NCI-H1417 (cell line): ENCODE data around the gene FOXE3.

Source experiments
- DNase-seq, 3 experiments: peaks; one replicate each; lab custom pipeline; 2025; lab: John Stamatoyannopoulos, UW

Gene FOXE3

DNA sequence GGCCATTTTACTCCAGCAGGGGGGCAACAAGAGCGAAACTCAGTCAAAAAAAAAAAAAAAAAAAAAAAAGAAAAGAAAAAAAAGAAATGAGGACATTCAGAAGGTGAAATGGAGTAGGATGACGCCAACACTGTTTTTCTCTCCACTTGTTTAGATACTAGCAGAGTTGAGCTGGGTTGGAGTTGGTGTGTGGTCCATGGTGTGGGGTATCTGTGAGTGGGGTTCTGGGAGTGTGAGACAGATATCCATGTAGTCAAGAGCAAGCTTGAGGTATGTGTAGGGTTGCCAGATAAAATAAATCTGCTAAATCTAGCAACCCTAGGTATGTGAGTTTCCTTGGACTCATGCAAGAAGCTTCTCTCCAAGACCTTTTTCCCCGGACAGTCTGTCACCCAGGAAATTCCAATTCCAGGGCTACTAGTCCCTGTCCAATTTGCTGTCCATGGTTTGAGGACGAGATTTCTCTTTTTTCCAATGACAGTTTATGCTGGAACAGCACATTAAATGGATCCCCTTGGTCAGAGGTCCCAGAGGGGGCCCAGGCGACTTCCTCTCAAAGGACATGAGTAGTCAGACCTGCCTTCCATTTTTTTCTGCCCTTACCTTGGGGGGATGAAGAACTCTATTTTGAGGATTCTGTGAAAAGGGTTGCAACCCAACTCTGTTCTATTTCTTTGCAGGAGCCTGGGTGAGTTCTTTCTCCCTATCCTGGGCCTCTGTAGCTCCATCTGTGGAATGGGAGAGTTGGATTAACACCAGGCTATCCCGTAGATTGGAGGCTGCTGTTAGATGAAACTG lies 19.6 kb downstream of the FOXE3 start:
- DNase-seq = no peak

DNA sequence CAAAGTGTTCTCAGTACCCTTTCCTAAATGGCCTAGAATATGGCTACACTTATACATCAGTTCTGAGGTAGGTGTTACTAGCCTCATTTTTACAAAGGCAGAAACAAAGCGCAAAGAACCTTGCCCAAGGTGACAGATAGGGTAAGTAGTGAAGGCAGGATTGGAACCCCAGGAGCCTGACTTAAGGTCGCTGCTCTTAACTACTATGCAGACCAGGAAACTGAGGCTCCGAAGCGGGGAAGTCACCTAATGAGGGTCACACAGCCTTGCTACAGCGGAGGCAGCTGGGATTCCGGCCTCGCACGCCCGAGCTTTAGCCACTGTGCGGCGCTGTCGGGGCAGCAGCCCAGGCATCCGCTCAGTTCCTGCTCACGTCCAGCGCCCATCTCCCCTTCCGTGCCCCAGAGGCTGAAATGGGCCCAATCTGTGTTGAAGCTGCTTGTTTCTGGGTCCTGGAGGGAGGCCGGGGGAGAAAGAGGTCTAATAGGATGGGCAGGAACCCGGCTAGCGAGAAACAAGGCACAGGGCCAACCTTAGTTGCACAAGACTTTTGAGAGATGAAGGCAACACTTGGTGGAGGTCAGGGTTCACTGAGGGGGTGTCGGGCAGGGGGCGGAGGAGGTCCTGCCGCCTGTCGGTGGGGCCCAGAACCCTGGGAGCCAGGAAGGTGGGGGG lies 20.4 kb downstream of the FOXE3 start:
- peak; percentile 70 to 81 (median 79) for DNase-seq

DNA sequence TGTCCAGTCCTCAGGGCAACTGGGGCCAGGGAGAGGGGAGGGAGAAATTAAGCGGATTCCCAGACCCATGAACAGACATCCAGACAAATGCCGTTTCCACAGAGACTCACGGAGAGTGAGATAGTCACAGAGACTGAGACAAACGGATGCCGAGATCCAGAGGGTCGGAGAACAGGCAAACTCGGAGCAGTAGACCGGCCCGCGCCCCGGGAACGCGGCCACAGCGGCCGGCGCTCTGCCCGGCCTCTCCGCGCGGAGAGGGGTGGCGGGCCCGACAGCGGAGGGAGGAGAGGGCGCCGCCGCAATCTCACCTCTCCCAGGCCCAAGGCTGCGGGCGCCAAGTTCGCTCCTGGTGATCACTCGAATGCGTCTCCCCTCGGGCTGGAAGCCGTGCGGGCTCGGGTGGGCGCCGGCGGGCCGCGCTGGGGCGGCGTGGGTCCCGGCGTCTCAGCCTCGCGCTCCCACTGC lies 20.9 kb downstream of the FOXE3 start:
- peak in 2 of 3 experiments; percentile 74 to 89 for DNase-seq

DNA sequence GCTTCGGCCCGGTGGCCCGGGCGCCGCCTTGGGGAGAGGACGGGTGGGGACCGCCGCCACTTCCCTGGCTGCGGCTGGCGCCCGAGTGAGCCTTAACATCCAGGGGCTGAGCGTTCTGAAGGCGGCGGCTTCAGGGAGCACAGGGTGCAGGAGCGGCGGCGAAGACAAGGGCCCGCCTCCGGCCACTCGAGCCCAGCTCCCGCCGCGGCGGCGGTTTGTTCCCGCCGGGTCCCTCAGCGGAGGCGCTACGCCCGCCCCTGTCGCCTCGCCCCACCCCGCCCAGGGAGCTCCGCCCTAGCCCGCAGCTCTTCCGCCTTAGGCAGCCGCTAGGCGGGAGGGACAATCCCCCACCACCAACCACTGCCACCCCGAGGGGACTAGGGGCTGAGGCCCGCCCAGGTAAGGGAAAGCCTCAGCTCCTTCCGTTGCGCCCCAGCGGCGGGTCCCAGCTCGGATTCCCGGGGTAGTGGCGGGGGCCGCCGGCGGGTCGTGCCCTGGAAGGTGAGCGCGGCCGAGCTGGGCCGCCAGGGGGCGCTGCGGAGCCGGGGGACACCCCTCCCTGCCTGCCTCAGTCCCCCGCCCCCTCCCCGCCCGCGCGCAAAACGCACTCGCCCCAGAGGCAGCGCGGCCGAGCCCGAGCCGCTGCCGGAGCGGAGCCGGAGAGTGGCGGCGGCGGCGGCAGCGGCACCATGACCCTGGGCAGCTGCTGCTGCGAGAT lies 21.5 kb downstream of the FOXE3 start, which contains the start of gene FOXD2:
TSS of gene FOXD2 (plus strand) at position 598 of the 718 bp plus-strand sequence. CDS start at position 690, 92 bp downstream.
- DNase-seq = peak; percentile 94 to 99 (median 95)

DNA sequence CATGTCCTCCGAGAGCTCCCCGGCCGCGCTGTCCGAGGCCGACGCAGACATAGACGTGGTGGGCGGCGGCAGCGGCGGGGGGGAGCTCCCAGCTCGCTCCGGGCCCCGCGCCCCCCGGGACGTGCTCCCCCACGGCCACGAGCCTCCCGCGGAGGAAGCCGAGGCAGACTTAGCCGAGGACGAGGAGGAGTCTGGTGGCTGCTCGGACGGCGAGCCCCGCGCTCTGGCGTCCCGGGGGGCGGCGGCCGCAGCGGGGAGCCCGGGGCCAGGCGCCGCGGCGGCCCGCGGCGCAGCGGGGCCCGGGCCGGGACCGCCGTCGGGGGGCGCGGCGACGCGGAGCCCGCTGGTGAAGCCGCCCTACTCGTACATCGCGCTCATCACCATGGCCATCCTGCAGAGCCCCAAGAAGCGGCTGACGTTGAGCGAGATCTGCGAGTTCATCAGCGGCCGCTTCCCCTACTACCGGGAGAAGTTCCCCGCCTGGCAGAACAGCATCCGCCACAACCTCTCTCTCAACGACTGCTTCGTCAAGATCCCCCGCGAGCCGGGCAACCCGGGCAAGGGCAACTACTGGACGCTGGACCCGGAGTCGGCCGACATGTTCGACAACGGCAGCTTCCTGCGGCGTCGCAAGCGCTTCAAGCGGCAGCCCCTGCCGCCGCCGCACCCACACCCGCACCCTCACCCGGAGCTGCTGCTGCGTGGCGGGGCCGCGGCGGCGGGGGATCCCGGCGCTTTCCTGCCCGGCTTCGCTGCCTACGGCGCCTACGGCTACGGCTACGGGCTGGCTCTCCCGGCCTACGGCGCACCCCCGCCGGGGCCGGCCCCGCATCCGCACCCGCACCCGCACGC lies 22.3 kb downstream of the FOXE3 start:
- peak in 2 of 3 experiments; percentile 64 to 72 for DNase-seq

DNA sequence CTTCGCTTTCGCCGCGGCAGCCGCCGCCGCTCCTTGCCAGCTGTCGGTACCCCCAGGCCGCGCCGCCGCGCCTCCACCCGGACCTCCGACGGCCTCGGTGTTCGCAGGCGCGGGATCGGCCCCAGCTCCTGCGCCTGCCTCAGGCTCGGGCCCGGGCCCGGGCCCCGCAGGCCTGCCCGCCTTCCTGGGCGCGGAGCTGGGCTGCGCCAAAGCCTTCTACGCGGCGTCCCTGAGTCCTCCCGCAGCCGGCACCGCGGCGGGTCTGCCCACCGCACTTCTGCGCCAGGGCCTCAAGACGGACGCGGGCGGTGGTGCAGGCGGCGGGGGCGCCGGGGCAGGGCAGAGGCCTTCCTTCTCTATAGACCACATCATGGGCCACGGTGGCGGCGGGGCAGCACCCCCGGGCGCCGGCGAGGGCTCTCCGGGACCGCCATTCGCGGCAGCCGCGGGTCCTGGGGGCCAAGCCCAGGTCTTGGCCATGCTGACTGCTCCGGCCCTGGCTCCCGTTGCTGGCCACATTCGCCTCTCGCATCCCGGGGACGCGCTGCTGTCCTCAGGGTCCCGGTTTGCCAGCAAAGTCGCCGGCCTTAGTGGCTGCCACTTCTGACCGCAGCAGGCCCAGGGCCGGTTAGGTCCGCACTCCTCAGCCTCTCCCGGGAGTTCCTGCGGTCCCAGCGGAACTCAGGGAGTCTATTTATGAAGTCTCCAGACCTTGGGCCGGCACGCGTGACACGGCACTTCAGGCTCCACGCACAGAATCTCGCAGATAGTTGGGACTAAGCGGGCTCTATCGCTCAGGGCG lies 23.1 kb downstream of the FOXE3 start:
- no peak for DNase-seq

DNA sequence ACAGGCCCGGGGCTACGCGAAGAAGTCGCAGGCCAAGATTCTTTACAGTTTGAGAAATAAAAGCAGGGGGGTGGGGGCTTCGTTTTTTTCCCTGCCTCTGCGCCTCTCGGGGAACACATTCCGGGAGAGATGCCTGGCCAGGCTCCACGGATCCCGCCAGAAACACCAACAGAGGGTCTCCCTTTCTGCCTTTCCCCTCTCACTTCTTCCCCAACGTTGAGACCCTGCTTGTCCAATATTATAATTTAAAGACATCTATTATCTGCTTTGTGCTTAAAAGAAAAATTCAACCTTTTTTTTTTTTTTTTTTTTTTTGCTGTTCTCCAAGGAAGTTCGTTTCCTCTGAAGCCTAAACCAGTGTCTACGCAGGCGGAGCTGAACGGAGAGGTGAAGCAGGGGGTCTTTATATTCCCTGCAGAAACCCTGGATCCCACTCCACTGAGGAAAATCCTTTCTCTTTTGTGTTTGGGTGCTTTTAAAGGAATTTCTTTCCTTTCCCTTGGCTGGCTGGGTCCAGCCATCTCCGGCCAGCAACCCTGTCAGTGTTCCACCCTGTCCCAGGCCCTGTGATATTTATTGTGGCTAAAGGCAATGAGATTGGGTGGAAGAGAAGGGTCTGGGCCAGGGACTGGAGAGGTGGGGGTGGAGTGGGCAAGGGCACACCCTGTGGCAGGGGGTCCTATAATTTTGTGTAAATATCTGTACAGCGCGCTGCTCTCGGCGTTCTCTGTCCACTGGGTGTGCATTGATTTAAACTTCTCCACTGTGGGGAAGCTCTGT lies 23.9 kb downstream of the FOXE3 start:
- no peak for DNase-seq

DNA sequence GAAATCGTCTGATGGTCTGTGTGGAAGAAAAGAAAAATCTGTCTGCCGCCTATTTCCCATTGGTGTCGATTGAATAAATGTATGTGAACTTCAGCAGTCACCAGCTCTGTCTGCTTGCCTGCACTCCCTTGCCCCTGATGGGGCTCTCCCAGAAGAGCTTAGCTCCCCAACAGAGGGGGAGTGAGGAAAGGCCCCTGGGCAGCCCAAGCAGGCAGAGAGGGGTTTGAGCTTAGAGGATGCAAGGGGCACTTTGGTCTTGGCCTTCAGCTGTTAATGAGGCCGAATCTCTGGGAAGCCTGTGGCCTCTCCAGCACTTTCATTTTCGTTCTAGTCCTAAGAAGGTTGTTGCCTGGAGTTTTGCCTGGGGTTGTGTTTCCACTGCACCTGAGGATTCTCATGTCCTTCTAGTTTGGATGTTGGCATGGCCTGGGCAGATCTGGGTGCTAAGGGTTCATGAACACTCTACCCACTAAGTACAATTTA lies 24.6 kb downstream of the FOXE3 start:
- no peak for DNase-seq

DNA sequence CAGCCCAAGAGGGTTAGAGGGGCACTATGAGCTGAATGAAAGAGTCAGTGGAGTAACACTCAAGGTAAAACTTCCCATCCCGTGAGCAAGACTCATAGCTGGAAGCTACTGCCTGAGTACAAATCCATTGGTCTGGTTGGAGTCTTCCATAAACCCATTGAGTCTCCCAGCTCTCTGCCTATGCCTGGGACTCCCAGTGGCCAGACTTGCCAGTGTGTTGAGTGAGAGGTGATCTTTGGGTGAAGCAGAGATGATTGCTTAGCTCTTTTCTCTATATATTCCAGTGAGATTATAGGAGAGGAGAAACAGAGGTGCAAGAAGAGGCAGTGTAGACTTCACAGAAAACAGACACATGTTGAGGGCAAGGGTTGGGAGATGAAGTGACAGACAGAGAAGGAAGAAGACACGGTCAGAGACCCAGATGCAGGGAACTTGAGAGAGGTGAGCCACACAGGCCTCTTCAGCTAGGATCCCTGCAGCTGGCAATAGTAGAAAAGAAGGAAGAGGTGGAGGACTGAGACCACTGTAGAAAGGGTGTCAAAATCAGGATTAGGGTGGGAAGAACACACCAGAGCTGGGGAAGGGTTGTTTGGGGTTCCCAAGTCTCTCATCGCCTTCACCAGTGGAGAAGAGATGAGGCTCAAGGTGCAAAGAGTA lies 25.5 kb downstream of the FOXE3 start:
- no peak for DNase-seq

DNA sequence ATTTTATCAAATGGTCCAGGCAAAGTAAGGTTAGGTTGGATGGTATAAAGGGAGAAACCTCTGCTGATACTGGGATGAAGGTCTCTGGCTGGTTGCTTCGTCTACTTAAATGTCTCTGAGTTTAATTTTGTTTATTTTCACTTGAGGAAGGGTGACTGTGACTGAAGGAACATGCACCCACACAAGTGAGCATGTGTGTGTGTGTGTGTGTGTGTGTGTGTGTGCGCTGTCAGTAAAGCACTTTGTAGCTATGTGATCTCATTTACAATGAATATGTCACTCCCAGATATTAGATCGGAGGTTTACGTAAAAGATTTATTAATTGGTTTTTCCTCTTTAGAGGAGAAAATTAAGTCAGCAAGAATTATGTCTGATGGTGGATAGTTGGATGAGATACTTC lies 26.1 kb downstream of the FOXE3 start:
- DNase-seq = no peak

DNA sequence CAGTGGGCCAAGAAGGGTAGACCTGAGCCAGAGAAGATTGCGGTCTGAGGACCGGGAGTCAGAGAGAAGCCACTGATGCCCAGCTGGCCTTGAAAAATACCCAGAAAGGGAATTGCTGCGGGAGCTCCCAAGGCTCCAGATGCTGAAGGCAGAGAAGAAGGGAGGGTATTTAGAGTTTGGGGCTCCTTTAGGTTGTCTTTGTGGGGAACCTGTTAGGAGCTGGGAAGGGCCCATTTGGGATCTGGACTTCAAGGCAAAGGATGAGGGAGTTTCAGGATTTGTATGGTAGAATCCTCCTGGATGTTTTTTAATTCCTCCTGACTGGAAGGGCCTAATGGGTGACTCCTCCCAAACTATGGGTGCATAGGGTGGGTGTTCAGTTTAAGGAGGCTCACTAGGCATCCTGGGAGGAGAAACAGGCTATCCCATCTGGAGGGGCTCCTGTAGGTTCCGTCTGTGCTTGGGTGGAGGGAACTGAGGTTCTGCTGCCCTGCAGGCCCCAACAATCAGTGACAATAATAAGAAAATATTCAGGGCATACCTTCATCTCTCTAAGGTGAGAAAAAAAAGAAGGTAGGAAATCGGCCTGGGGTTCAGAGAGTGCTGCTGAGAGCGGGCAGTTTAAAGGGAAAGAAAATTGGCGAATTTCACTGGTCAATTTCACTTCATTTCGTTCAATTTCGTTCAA lies 26.9 kb downstream of the FOXE3 start:
- DNase-seq = no peak

DNA sequence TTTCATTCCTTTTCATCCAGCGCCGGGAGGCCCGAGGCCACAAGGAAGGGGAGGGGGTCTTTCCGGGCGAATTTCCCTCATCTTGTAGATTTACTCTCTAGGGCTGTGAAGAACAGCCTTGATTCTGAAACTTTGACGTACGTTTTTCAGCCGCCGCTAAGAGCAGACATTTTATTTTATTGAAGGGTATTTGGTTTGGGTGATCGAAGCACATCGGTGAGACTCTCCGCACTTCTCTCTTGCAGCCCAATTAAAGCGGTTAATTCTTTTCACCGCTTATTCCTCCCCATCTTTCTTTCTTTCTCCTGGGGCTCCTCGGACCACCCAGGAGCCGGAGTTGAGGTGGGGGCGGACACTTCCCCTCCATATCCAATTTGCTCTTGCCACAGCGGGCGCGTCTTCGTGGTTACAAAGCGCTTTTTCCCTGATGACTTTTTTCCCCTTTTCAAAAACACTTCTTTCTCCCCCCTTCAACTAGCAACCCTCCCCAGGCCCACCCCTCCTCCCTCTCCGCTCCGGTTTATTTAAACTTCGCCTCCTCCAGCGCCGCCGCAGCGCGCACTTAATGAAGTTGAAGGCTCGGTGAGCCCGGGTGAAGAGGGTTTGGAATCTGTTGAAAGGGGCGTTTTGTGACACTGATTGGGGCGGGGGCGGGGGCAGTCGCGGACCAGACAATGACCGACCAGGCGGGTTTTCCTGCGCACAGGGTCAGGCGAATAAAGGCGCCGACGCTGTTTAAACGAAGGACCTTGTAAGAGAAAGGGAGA lies 27.6 kb downstream of the FOXE3 start:
- no peak for DNase-seq

DNA sequence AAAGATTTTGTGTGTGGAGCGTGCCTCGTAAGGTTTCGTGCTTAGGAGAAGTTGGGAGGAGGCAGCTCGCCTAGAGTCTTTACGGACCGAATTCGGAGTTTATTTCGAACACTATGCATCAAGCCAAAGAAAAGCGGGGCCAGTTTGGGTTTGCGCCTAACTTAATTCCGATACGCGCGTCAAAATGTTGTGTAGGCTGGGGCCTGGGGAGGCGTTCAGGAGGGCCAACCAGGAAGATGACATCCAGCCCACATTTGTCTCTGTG lies 28.1 kb downstream of the FOXE3 start:
- no peak for DNase-seq

DNA sequence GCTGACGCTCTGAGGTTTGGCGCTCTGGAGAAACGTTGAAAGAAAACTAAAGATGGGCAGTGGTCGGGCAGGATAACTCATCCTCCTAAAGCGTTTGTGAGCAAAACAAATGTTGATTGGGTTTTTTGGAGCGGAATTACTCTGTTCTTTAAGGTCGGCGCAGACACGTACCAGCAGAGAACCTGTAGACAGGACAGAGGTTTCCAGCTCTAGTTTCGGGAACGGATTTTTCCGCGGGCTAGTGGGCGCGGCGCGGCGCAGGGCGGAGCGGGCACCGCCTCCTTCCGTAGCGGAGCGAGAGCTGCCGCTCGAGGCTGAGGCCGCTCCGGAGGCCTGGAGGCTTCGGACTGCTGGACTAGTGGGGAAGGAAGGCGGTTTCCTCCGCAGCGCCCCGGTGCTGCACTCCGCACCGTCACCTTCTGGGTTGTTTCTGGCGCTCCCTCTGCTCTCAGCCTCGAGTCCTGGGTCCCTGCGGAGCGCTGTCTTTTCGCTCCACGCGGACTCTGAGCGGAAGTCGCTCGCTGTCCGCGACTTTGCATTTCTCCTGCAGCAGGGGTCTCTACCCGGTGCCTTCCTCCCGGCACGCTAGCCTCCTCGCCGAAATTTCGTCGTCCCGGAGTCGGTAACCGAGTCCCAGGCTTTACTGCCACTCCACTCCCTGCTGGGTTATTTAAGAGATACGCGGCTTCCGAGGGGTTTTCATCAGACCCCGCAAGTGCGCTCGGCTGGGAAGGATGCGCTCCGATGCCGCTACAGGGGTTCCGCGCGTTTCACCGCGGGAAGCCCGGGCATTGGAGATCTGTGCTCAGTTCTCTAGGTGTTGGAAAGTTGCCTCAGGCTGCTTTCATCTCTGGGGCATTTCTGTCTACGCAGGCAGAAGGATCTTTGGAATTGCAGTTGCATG lies 28.7 kb downstream of the FOXE3 start:
- no peak for DNase-seq

DNA sequence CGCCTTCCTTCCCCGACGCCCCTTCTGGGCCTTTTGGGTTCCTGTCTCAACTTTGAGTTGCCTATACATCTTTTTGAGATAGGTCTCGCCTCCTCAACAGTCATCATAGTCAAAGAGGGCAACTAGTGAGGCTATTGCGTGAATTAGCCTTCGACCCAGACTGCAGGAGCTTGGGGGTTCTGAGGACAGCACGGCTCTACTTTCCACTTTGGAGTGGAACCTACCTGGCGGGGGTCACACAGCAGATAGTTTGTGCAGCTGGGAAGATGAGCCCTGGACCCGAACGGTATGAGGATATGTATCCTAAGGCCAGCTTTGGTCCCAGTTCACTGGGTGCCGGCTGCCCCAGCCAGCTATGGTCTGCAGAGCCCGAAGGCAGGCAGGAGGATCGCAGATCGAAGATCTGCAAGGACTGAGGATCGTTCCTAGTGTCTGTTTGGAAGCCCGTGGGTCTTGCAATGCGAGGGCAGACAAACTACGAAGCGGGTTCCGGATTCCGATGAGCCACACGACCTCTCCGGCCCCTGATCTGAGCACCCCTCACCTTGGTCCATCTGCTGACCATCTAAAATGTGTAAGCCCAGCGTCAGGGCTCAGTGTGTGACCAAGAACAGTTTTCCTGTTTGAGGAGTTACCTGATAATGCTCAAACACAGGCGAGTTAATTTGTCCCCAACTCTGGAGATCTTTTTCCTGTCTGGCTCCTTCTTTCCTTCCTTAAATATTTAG lies 29.9 kb downstream of the FOXE3 start:
- DNase-seq = no peak

DNA sequence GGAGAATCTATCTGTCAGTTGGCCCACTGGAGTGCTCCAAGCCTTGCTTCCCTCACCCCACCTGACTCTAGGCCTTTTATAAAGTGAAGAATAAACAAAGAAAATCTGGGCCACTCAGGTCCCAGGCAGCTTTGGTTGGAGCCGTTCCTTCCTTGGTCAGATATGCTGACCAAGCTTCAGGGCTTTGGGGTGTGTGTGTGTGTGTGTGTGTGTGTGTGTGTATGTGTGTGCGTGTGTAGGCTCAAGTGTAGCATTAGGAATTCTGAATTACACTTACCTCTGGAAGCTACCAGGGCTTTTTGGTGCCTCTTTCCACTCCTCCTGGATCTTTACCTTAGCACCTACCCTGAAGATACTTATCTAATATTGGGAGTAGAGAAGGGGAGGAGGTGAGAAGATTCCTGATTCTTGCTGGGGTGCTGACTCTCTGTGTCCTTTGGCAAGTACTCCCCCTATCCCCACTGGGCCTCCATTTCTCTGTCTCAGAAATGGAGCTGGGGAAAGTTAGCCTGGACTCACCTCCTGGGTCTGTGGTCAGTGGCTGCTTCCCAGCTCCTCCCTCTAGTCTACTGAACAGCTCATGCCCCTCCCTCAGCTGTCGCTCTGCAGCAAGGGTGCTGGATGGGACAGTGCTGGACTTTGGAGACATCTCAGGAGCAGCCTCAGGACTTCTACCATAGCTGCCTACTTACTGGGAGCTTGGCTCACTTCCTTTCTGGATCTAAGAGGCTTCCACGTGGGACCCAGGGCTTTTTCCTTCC lies 32.6 kb downstream of the FOXE3 start:
- no peak for DNase-seq
